CD4-positive, alpha-beta memory T cell (primary cell): ENCODE results near the gene PRLR. TPM values are rescaled to one million over a fixed set of nuclear protein-coding genes. Genes with fewer than 3 reads are reported as not detected.

Experiments
- CTCF ChIA-PET: fragments of 350-600 bp; sonication (Branson Sonifier 250); formaldehyde crosslinking; loops from one replicate; lab custom pipeline; 2021; ENCODE audit warnings: inconsistent platforms; ENCODE audit not compliant: partially characterized antibody; lab: Charles Lee
- POLR2A ChIA-PET: fragments of 350-600 bp; sonication (Branson Sonifier 250); formaldehyde crosslinking; loops from one replicate; lab custom pipeline; 2021; ENCODE audit not compliant: partially characterized antibody; lab: Charles Lee
- DNase-seq, 5 donors: peaks; one replicate each; pipeline versions ENCODE4 v3.0.0 to v3.0.0-alpha.2; 2020 to 2022; ENCODE audit warnings: mixed read lengths in 1 of 5
- H3K27ac ChIP-seq: one replicate; pipeline ENCODE4 v1.7.0; 2013; ENCODE audit warnings: low read depth, low read length
- H3K27me3 ChIP-seq: 2 replicates; pipeline ENCODE4 v1.7.0; 2013; ENCODE audit warnings: mild to moderate bottlenecking, low read length, moderate library complexity; ENCODE audit not compliant: insufficient read depth
- H3K36me3 ChIP-seq: 2 replicates; pipeline ENCODE4 v1.7.0; 2013; ENCODE audit warnings: mild to moderate bottlenecking, low read length, moderate library complexity; ENCODE audit not compliant: insufficient read depth
- H3K4me1 ChIP-seq: 2 replicates; pipeline ENCODE4 v1.7.0; 2013; ENCODE audit warnings: mild to moderate bottlenecking, low read length, moderate library complexity; ENCODE audit not compliant: insufficient read depth
- H3K4me3 ChIP-seq, 2 donors: one replicate each; pipeline ENCODE4 v1.7.0; 2013; ENCODE audit warnings: low read length in 2 of 2, mild to moderate bottlenecking in 1 of 2
- H3K9me3 ChIP-seq, 2 donors: one replicate each; pipeline ENCODE4 v1.7.0; 2013; ENCODE audit warnings: low read length in 2 of 2, control low read depth in 1 of 2; ENCODE audit not compliant: control insufficient read depth in 1 of 2
- H3K27ac Mint-ChIP-seq, 7 donors: one replicate each; pipeline ENCODE4 v1.8.0; 2020 to 2021; ENCODE audit warnings: mixed read lengths in 7 of 7, mild to moderate bottlenecking in 6 of 7, inconsistent platforms in 3 of 7, moderate library complexity in 3 of 7
- H3K27me3 Mint-ChIP-seq, 2 donors: one replicate each; pipeline ENCODE4 v1.8.0; 2020 to 2021; ENCODE audit warnings: mixed read lengths in 2 of 2
- H3K36me3 Mint-ChIP-seq, 2 donors: one replicate each; pipeline ENCODE4 v1.8.0; 2020 to 2021; ENCODE audit warnings: mixed read lengths in 2 of 2, inconsistent platforms in 1 of 2, mild to moderate bottlenecking in 1 of 2
- H3K4me1 Mint-ChIP-seq, 4 donors: one replicate each; pipeline ENCODE4 v1.8.0; 2020 to 2021; ENCODE audit warnings: mixed read lengths in 4 of 4, mild to moderate bottlenecking in 1 of 4
- H3K4me3 Mint-ChIP-seq, 8 donors: one replicate each; pipeline ENCODE4 v1.8.0; 2020 to 2021; ENCODE audit warnings: mixed read lengths in 8 of 8, mild to moderate bottlenecking in 7 of 8, moderate library complexity in 6 of 8, inconsistent platforms in 3 of 8
- H3K9me3 Mint-ChIP-seq, 8 donors: one replicate each; pipeline ENCODE4 v1.8.0; 2020 to 2021; ENCODE audit warnings: mixed read lengths in 8 of 8, mild to moderate bottlenecking in 5 of 8, inconsistent platforms in 3 of 8, moderate library complexity in 1 of 8
- intact Hi-C: fragments of 100-400 bp; cut with micrococcal nuclease; formaldehyde crosslinking; loops from one replicate; pipeline ENCODE4 v1.15.1; 2023
- polyA plus RNA-seq, 2 donors: library from polyadenylated mRNA; unstranded; fragments of 300-500 nt; fragmentation: Illumina TruSeq; gene quantifications; one replicate each; pipeline ENCODE4 v1.2.3, GENCODE V29; 2021
- total RNA-seq, 2 experiments: library from RNA; stranded (reverse); gene quantifications; one replicate each; pipeline ENCODE4 v1.2.3, GENCODE V29; 2021

The PRLR gene
- total and polyA plus RNA-seq, 4 experiments from 2014 or later, result not detected

GRCh38 chr5:35149041-35149440 lies 81.2 kb downstream of the PRLR start:
- Histone ChIP-seq H3K36me3 (no peaks in the 10 kb centered on the region), H3K27me3 (no peaks in the 10 kb centered on the region), H3K4me3 (no peak overlapping the region), H3K9me3 (no peaks in the 10 kb centered on the region), H3K27ac (no peak overlapping the region), H3K4me1 (no peaks in the 10 kb centered on the region)
- no peaks in the 10 kb centered on the region for H3K4me1 Mint-ChIP-seq
- POLR2A ChIA-PET, result no interaction called here
- no peak overlapping the region for H3K4me3 Mint-ChIP-seq
- H3K27ac Mint-ChIP-seq, result no peak overlapping the region
- H3K36me3 Mint-ChIP-seq, result no peaks in the 10 kb centered on the region
- CTCF ChIA-PET, result no interaction called here
- intact Hi-C loops, result no loop called here
- H3K27me3 Mint-ChIP-seq, result peaks cover 2 to 6% of the 10 kb centered on the region in 2 donors
- peaks cover 0 to 2% (median 0%) of the 10 kb centered on the region in 8 donors for H3K9me3 Mint-ChIP-seq
- no peak for DNase-seq

GRCh38 chr5:35146406-35146805 lies 83.9 kb downstream of the PRLR start:
- Histone ChIP-seq H3K27me3 (no peaks in the 10 kb centered on the region), H3K4me3 (no peak overlapping the region), H3K27ac (no peak overlapping the region), H3K36me3 (no peaks in the 10 kb centered on the region), H3K9me3 (no peaks in the 10 kb centered on the region), H3K4me1 (no peaks in the 10 kb centered on the region)
- ChIA-PET POLR2A (no interaction called here), CTCF (no interaction called here)
- no peak overlapping the region for H3K4me3 Mint-ChIP-seq
- H3K27ac Mint-ChIP-seq, result no peak overlapping the region
- peaks cover 0 to 3% (median 0%) of the 10 kb centered on the region in 8 donors for H3K9me3 Mint-ChIP-seq
- no peaks in the 10 kb centered on the region for H3K36me3 Mint-ChIP-seq
- no peaks in the 10 kb centered on the region for H3K4me1 Mint-ChIP-seq
- intact Hi-C loops, result no loop called here
- no peak for DNase-seq
- peaks cover 4 to 8% of the 10 kb centered on the region in 2 donors for H3K27me3 Mint-ChIP-seq

- H3K36me3 ChIP-seq, result no peaks in the 10 kb centered on the region
- DNase-seq, result no peak
- H3K4me1 Mint-ChIP-seq, result no peaks in the 10 kb centered on the region
- intact Hi-C loops, result no loop called here
- H3K9me3 ChIP-seq, result no peaks in the 10 kb centered on the region
- H3K27ac Mint-ChIP-seq, result no peak overlapping the region
- no peak overlapping the region for H3K4me3 ChIP-seq
- H3K36me3 Mint-ChIP-seq, result no peaks in the 10 kb centered on the region
- ChIA-PET POLR2A (no interaction called here), CTCF (no interaction called here)
- H3K27ac ChIP-seq, result no peak overlapping the region
- H3K27me3 ChIP-seq, result no peaks in the 10 kb centered on the region
- no peaks in the 10 kb centered on the region for H3K4me1 ChIP-seq
- peaks cover 4 to 8% of the 10 kb centered on the region in 2 donors for H3K27me3 Mint-ChIP-seq
- no peak overlapping the region for H3K4me3 Mint-ChIP-seq
- H3K9me3 Mint-ChIP-seq, result peaks cover 0 to 3% (median 0%) of the 10 kb centered on the region in 8 donors
Observed at GRCh38 chr5:35145691-35146317, 84.5 kb downstream of the PRLR start.

- H3K27ac Mint-ChIP-seq, result no peak overlapping the region
- H3K9me3 ChIP-seq, result no peaks in the 10 kb centered on the region
- intact Hi-C loops, result no loop called here
- no peak for DNase-seq
- no peaks in the 10 kb centered on the region for H3K36me3 Mint-ChIP-seq
- POLR2A ChIA-PET, result no interaction called here
- no peak overlapping the region for H3K4me3 ChIP-seq
- H3K9me3 Mint-ChIP-seq, result peaks cover 0 to 3% (median 0%) of the 10 kb centered on the region in 8 donors
- no peak overlapping the region for H3K27ac ChIP-seq
- H3K27me3 ChIP-seq, result no peaks in the 10 kb centered on the region
- peaks cover 4 to 8% of the 10 kb centered on the region in 2 donors for H3K27me3 Mint-ChIP-seq
- no peaks in the 10 kb centered on the region for H3K4me1 ChIP-seq
- H3K4me1 Mint-ChIP-seq, result no peaks in the 10 kb centered on the region
- CTCF ChIA-PET, result no interaction called here
- H3K36me3 ChIP-seq, result no peaks in the 10 kb centered on the region
- no peak overlapping the region for H3K4me3 Mint-ChIP-seq
Observed at GRCh38 chr5:35145012-35145411, 85.3 kb downstream of the PRLR start.

- Mint-ChIP-seq H3K27me3 (peaks cover 4 to 8% of the 10 kb centered on the region in 2 donors), H3K4me1 (no peaks in the 10 kb centered on the region), H3K27ac (no peak overlapping the region), H3K4me3 (no peak overlapping the region), H3K9me3 (peaks cover 0 to 3% (median 0%) of the 10 kb centered on the region in 8 donors), H3K36me3 (no peaks in the 10 kb centered on the region)
- DNase-seq, result no peak
- H3K27me3 ChIP-seq, result no peaks in the 10 kb centered on the region
- intact Hi-C loops, result no loop called here
- ChIA-PET POLR2A (no interaction called here), CTCF (no interaction called here)
- no peaks in the 10 kb centered on the region for H3K36me3 ChIP-seq
- no peak overlapping the region for H3K27ac ChIP-seq
- no peaks in the 10 kb centered on the region for H3K9me3 ChIP-seq
- H3K4me3 ChIP-seq, result no peak overlapping the region
- H3K4me1 ChIP-seq, result no peaks in the 10 kb centered on the region
Observed at GRCh38 chr5:35143841-35144240, 86.4 kb downstream of the PRLR start.

GRCh38 chr5:35141739-35142138 lies 88.5 kb downstream of the PRLR start:
- ChIA-PET POLR2A (no interaction called here), CTCF (interaction anchor here (0.6 kb wide), 1 partner anchor 14 kb away, joined by 3 read pairs; no protein-coding TSS in a partner anchor)
- no peaks in the 10 kb centered on the region for H3K36me3 Mint-ChIP-seq
- no peak overlapping the region for H3K4me3 ChIP-seq
- H3K27ac Mint-ChIP-seq, result no peak overlapping the region
- H3K27me3 ChIP-seq, result no peaks in the 10 kb centered on the region
- H3K4me3 Mint-ChIP-seq, result no peak overlapping the region
- H3K4me1 Mint-ChIP-seq, result no peaks in the 10 kb centered on the region
- H3K9me3 Mint-ChIP-seq, result peaks cover 0 to 3% (median 0%) of the 10 kb centered on the region in 8 donors
- no peaks in the 10 kb centered on the region for H3K4me1 ChIP-seq
- no peaks in the 10 kb centered on the region for H3K9me3 ChIP-seq
- no peak for DNase-seq
- intact Hi-C loops, result no loop called here
- no peak overlapping the region for H3K27ac ChIP-seq
- H3K27me3 Mint-ChIP-seq, result peaks cover 5 to 10% of the 10 kb centered on the region in 2 donors
- no peaks in the 10 kb centered on the region for H3K36me3 ChIP-seq

- DNase-seq, result no peak
- Histone ChIP-seq H3K27me3 (no peaks in the 10 kb centered on the region), H3K4me1 (no peaks in the 10 kb centered on the region), H3K9me3 (no peaks in the 10 kb centered on the region), H3K4me3 (no peak overlapping the region), H3K36me3 (no peaks in the 10 kb centered on the region), H3K27ac (no peak overlapping the region)
- intact Hi-C loops, result no loop called here
- Mint-ChIP-seq H3K9me3 (peaks cover 0 to 2% (median 0%) of the 10 kb centered on the region in 8 donors), H3K36me3 (no peaks in the 10 kb centered on the region), H3K4me1 (peaks cover 0 to 3% (median 2%) of the 10 kb centered on the region in 4 donors), H3K27me3 (peaks cover 13 to 14% of the 10 kb centered on the region in 2 donors), H3K27ac (no peak overlapping the region), H3K4me3 (no peak overlapping the region)
- POLR2A ChIA-PET, result no interaction called here
- CTCF ChIA-PET, result no interaction called here
Observed at GRCh38 chr5:35138232-35138631, 92.1 kb downstream of the PRLR start.
